ENCODE data around the gene DCTN3. TPM values are rescaled to one million over a fixed set of nuclear protein-coding genes. Genes with fewer than 3 reads are reported as not detected.

DCTN3 gene
- total and polyA plus RNA-seq, 10 of the 15 experiments (the other 5 are each of a cell fraction or from before 2014, with no cell fraction given), result 19.0 to 120 (median 71.8) TPM

GRCh38 chr9:34624475-34625185, 4.3 kb upstream of the DCTN3 start:
- FAIRE-seq (no peak), ATAC-seq (no peak), DNase-seq (ENCODE audit: low read depth, low spot score) (no peak)
- H3K4me3 ChIP-seq, result no peak overlapping the region
- H3K4me2 ChIP-seq (ENCODE audit: control insufficient read depth, insufficient read depth), result no peak overlapping the region
- CTCF ChIA-PET, result interaction anchor here (1.0 to 1.8 kb wide), 4 partner anchors 10 to 221 kb away, joined by 3 to 11 read pairs (median 3); no protein-coding TSS in a partner anchor
- H3K27me3 ChIP-seq (replicated peaks in 1 of 2; ENCODE audit: control insufficient read depth in 2 of 2, insufficient read depth in 2 of 2, low read length in 1 of 2), result peaks cover 12 to 25% of the 10 kb centered on the region in 2 experiments
- no peak overlapping the region for H2AFZ ChIP-seq (ENCODE audit: control insufficient read depth, low read depth, low read length)
- H3K36me3 ChIP-seq (ENCODE audit: control insufficient read depth in 2 of 2, insufficient read depth in 2 of 2, low read length in 1 of 2), result no peaks in the 10 kb centered on the region
- peaks cover 4% of the 10 kb centered on the region; the same call in 1 of the 2 replicates for H3K4me1 ChIP-seq (ENCODE audit: control insufficient read depth, insufficient read depth, low read length)
- intact Hi-C loops (cut with micrococcal nuclease; ENCODE audit: unreplicated experiment), result no loop called here
- H3K9me3 ChIP-seq (replicated peaks; ENCODE audit: control insufficient read depth, insufficient read depth, low read length), result no peaks in the 10 kb centered on the region; the same call in 2 of the 3 replicates
- in situ Hi-C loops (cut with MboI), result no loop called here
- no TSS peak for BruUV-seq (replicated peaks)
- TF ChIP-seq BMI1 (IDR thresholded peaks at IDR 0.05; ENCODE audit: borderline replicate concordance) (no peak), TBL1XR1 (IDR thresholded peaks at IDR 0.05; ENCODE audit: low read depth, low read length) (no peak)
- TF ChIP-seq, protein P1, sequence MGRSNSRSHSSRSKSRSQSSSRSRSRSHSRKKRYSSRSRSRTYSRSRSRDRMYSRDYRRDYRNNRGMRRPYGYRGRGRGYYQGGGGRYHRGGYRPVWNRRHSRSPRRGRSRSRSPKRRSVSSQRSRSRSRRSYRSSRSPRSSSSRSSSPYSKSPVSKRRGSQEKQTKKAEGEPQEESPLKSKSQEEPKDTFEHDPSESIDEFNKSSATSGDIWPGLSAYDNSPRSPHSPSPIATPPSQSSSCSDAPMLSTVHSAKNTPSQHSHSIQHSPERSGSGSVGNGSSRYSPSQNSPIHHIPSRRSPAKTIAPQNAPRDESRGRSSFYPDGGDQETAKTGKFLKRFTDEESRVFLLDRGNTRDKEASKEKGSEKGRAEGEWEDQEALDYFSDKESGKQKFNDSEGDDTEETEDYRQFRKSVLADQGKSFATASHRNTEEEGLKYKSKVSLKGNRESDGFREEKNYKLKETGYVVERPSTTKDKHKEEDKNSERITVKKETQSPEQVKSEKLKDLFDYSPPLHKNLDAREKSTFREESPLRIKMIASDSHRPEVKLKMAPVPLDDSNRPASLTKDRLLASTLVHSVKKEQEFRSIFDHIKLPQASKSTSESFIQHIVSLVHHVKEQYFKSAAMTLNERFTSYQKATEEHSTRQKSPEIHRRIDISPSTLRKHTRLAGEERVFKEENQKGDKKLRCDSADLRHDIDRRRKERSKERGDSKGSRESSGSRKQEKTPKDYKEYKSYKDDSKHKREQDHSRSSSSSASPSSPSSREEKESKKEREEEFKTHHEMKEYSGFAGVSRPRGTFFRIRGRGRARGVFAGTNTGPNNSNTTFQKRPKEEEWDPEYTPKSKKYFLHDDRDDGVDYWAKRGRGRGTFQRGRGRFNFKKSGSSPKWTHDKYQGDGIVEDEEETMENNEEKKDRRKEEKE (IDR thresholded peaks at IDR 0.05), result no peak
- H3K27ac ChIP-seq (ENCODE audit: control insufficient read depth, insufficient read depth), result no peak overlapping the region
- no peaks in the 10 kb centered on the region for H3K79me2 ChIP-seq (ENCODE audit: control insufficient read depth, insufficient read depth, low read length)
- 26% methylated on average over 37 of the region's 39 CpGs for WGBS (ENCODE audit: insufficient coverage, insufficient replicate concordance, low lambda C conversion rate, missing lambda C conversion rate)
- POLR2A ChIA-PET, result interaction anchor here (1.5 kb wide), 1 partner anchor 13 kb away, joined by 3 read pairs; the partner anchor contains the start of gene SIGMAR1
- SMC1A ChIA-PET (ENCODE audit: uncharacterized antibody, unreplicated experiment), result interaction anchor here (0.8 to 1.0 kb wide), 2 partner anchors 9 to 20 kb away, joined by 3 to 4 read pairs; no protein-coding TSS in a partner anchor
- RAD21 ChIA-PET (ENCODE audit: unreplicated experiment), result interaction anchor here (1.4 kb wide), 1 partner anchor 18 kb away, joined by 3 read pairs; no protein-coding TSS in a partner anchor
- no peak overlapping the region for H3K9ac ChIP-seq (ENCODE audit: control insufficient read depth, insufficient read depth, low read length)
- no peaks in the 10 kb centered on the region; the same call in 1 of the 2 replicates for H4K20me1 ChIP-seq (ENCODE audit: control insufficient read depth, insufficient read depth)

Measured in GM12878 (cell line).